HEK293 (cell line): ENCODE data around the gene ADCY10.

ENCODE experiments used
- CTCF ChIA-PET: fragments of 350-600 bp; formaldehyde crosslinking; extraction: SDS; loops from one replicate; lab custom pipeline; 2021; ENCODE audit warnings: antibody characterized with exemption; lab: Yijun Ruan, JAX
- POLR2A ChIA-PET: fragments of 300-600 bp; formaldehyde crosslinking; extraction: SDS; loops from one replicate; lab custom pipeline; 2020; ENCODE audit warnings: antibody characterized with exemption, inconsistent platforms; lab: Yijun Ruan, JAX
- H3K27ac ChIP-seq: fragments of 200-500 bp; sonication (Bioruptor generic); 2 replicates; pipeline ENCODE4 v1.5.1; 2014; ENCODE audit warnings: low read depth, low read length, control low read depth, inconsistent platforms; ENCODE audit errors: extremely low read depth
- H3K36me3 ChIP-seq, 2 experiments: fragments of 200-500 bp in 1 of 2; sonication (Bioruptor generic) in 1 of 2; 1 replicate in 1 of 2; 2 replicates in 1 of 2; pipeline ENCODE4 v1.5.1; 2014 to 2017; ENCODE audit warnings: inconsistent platforms in 2 of 2, low read length in 2 of 2; ENCODE audit not compliant: control insufficient read depth in 2 of 2, insufficient read depth in 1 of 2
- H3K4me1 ChIP-seq: fragments of 200-500 bp; sonication (Bioruptor generic); 2 replicates; pipeline ENCODE4 v1.5.1; 2014; ENCODE audit warnings: mild to moderate bottlenecking, low read length, inconsistent platforms; ENCODE audit not compliant: control insufficient read depth, insufficient read depth
- H3K4me3 ChIP-seq: 2 replicates; pipeline ENCODE4 v1.5.1; 2011; ENCODE audit warnings: low read depth, mild to moderate bottlenecking, control low read depth, low read length, moderate library complexity
- H3K9me3 ChIP-seq: fragments of 200-500 bp; sonication (Bioruptor generic); 2 replicates; pipeline ENCODE4 v1.5.1; 2014; ENCODE audit warnings: low read depth, low read length, inconsistent platforms; ENCODE audit not compliant: control insufficient read depth, insufficient read depth
- BCL11B ChIP-seq: fragments of 450-650 bp; formaldehyde crosslinking; IDR thresholded peaks from 2 replicates; pipeline ENCODE4 v1.5.1; 2016; ENCODE audit warnings: low read depth, missing biosample characterization, missing genetic modification characterization
- EGR2 ChIP-seq: fragments of 450-650 bp; formaldehyde crosslinking; IDR thresholded peaks from 2 replicates; pipeline ENCODE4 v1.5.1; 2016; ENCODE audit warnings: low read depth, missing biosample characterization, missing genetic modification characterization
- FEZF1 ChIP-seq: fragments of 450-650 bp; formaldehyde crosslinking; IDR thresholded peaks from 2 replicates; pipeline ENCODE4 v1.5.1; 2016; ENCODE audit warnings: missing biosample characterization, missing genetic modification characterization
- GFI1B ChIP-seq: fragments of 450-650 bp; formaldehyde crosslinking; IDR thresholded peaks from 2 replicates; pipeline ENCODE4 v1.5.1; 2016; ENCODE audit warnings: missing biosample characterization, missing genetic modification characterization
- GLI2 ChIP-seq: fragments of 450-650 bp; formaldehyde crosslinking; IDR thresholded peaks from 2 replicates; pipeline ENCODE4; 2017; ENCODE audit warnings: missing biosample characterization, missing genetic modification characterization, low read depth, borderline replicate concordance
- KLF1 ChIP-seq: fragments of 450-650 bp; formaldehyde crosslinking; IDR thresholded peaks from 2 replicates; pipeline ENCODE4 v1.5.1; 2016; ENCODE audit warnings: missing biosample characterization, missing genetic modification characterization
- MYNN ChIP-seq: fragments of 450-650 bp; formaldehyde crosslinking; IDR thresholded peaks from 2 replicates; pipeline ENCODE4 v1.5.1; 2016; ENCODE audit warnings: missing biosample characterization, missing genetic modification characterization, borderline replicate concordance
- OSR2 ChIP-seq: fragments of 450-650 bp; formaldehyde crosslinking; IDR thresholded peaks from 2 replicates; pipeline ENCODE4 v1.5.1; 2016; ENCODE audit warnings: missing biosample characterization, missing genetic modification characterization
- OVOL3 ChIP-seq: fragments of 450-650 bp; formaldehyde crosslinking; IDR thresholded peaks from 2 replicates; pipeline ENCODE4 v1.5.1; 2016; ENCODE audit warnings: missing biosample characterization, missing genetic modification characterization
- PRDM6 ChIP-seq: fragments of 450-650 bp; formaldehyde crosslinking; IDR thresholded peaks from 2 replicates; pipeline ENCODE4 v1.5.1; 2017; ENCODE audit warnings: missing biosample characterization, missing genetic modification characterization
- SP3 ChIP-seq: fragments of 450-650 bp; formaldehyde crosslinking; IDR thresholded peaks from 2 replicates; pipeline ENCODE4 v1.5.1; 2016; ENCODE audit warnings: missing biosample characterization, missing genetic modification characterization
- YY2 ChIP-seq: fragments of 450-650 bp; formaldehyde crosslinking; IDR thresholded peaks from 2 replicates; pipeline ENCODE4 v1.5.1; 2016; ENCODE audit warnings: missing biosample characterization, missing genetic modification characterization
- ZBTB17 ChIP-seq: fragments of 450-650 bp; formaldehyde crosslinking; IDR thresholded peaks from 2 replicates; pipeline ENCODE4 v1.5.1; 2016; ENCODE audit warnings: missing biosample characterization, missing genetic modification characterization
- ZIC2 ChIP-seq: fragments of 450-650 bp; formaldehyde crosslinking; IDR thresholded peaks from 2 replicates; pipeline ENCODE4 v1.5.1; 2016; ENCODE audit warnings: missing biosample characterization, missing genetic modification characterization
- ZNF121 ChIP-seq: fragments of 450-650 bp; formaldehyde crosslinking; IDR thresholded peaks from 2 replicates; pipeline ENCODE4 v1.5.1; 2016; ENCODE audit warnings: missing biosample characterization, missing genetic modification characterization
- ZNF2 ChIP-seq: fragments of 450-650 bp; formaldehyde crosslinking; IDR thresholded peaks from 2 replicates; pipeline ENCODE4 v1.5.1; 2016; ENCODE audit warnings: missing biosample characterization, missing genetic modification characterization
- ZNF23 ChIP-seq: fragments of 450-650 bp; formaldehyde crosslinking; IDR thresholded peaks from 2 replicates; pipeline ENCODE4 v1.5.1; 2016; ENCODE audit warnings: missing biosample characterization, missing genetic modification characterization, borderline replicate concordance
- ZNF24 ChIP-seq: fragments of 450-650 bp; formaldehyde crosslinking; IDR thresholded peaks from 2 replicates; pipeline ENCODE4 v1.5.1; 2016; ENCODE audit warnings: missing biosample characterization, missing genetic modification characterization
- ZNF335 ChIP-seq: fragments of 450-650 bp; formaldehyde crosslinking; conservative IDR thresholded peaks from 2 replicates; pipeline ENCODE4 v1.5.1; 2016; ENCODE audit warnings: missing biosample characterization, missing genetic modification characterization
- ZNF366 ChIP-seq: fragments of 450-650 bp; formaldehyde crosslinking; conservative IDR thresholded peaks from 2 replicates; pipeline ENCODE4 v1.5.1; 2016; ENCODE audit warnings: missing biosample characterization, missing genetic modification characterization
- ZNF433 ChIP-seq: fragments of 450-650 bp; formaldehyde crosslinking; IDR thresholded peaks from 2 replicates; pipeline ENCODE4 v1.5.1; 2016; ENCODE audit warnings: missing biosample characterization, missing genetic modification characterization, low read depth
- ZNF449 ChIP-seq: fragments of 450-650 bp; formaldehyde crosslinking; IDR thresholded peaks from 2 replicates; pipeline ENCODE4 v1.5.1; 2017; ENCODE audit warnings: missing biosample characterization, mild to moderate bottlenecking, missing genetic modification characterization, moderate library complexity
- ZNF521 ChIP-seq: fragments of 450-650 bp; formaldehyde crosslinking; IDR thresholded peaks from 2 replicates; pipeline ENCODE4 v1.5.1; 2017; ENCODE audit warnings: missing biosample characterization, mild to moderate bottlenecking, missing genetic modification characterization
- ZNF585B ChIP-seq: fragments of 450-650 bp; formaldehyde crosslinking; IDR thresholded peaks from 2 replicates; pipeline ENCODE4 v1.5.1; 2016; ENCODE audit warnings: missing biosample characterization, missing genetic modification characterization
- ZNF639 ChIP-seq: fragments of 450-650 bp; formaldehyde crosslinking; IDR thresholded peaks from 2 replicates; pipeline ENCODE4 v1.5.1; 2016; ENCODE audit warnings: missing biosample characterization, missing genetic modification characterization
- ZNF654 ChIP-seq: fragments of 450-650 bp; formaldehyde crosslinking; IDR thresholded peaks from 2 replicates; pipeline ENCODE4 v1.5.1; 2016; ENCODE audit warnings: low read depth, missing biosample characterization, missing genetic modification characterization
- ZNF76 ChIP-seq: fragments of 450-650 bp; formaldehyde crosslinking; IDR thresholded peaks from 2 replicates; pipeline ENCODE4; 2016; ENCODE audit warnings: low read depth, missing biosample characterization, missing genetic modification characterization, borderline replicate concordance
- ZNF792 ChIP-seq: fragments of 450-650 bp; formaldehyde crosslinking; IDR thresholded peaks from 2 replicates; pipeline ENCODE4 v1.5.1; 2016; ENCODE audit warnings: missing biosample characterization, missing genetic modification characterization
- ZSCAN16 ChIP-seq: fragments of 450-650 bp; formaldehyde crosslinking; IDR thresholded peaks from 2 replicates; pipeline ENCODE4 v1.5.1; 2016; ENCODE audit warnings: missing biosample characterization, missing genetic modification characterization
- ZSCAN30 ChIP-seq: fragments of 450-650 bp; IDR thresholded peaks from 2 replicates; pipeline ENCODE4 v1.5.1; 2018; ENCODE audit warnings: missing biosample characterization, mild to moderate bottlenecking, missing genetic modification characterization, moderate library complexity
- TF ChIP-seq, protein P1 (sequence below): fragments of 450-650 bp; formaldehyde crosslinking; IDR thresholded peaks from 2 replicates; pipeline ENCODE4 v1.5.1; 2017; ENCODE audit warnings: missing biosample characterization, missing genetic modification characterization

The ADCY10 gene

GRCh38 chr1:167937709-167938010 is 23.7 kb upstream of the ADCY10 start (continued):
- 0 out of 2 replicates have a peak, but pooled peaks have one; percentile 8 for TF ChIP-seq ZBTB17 (tag by site-specific recombination)

DNA sequence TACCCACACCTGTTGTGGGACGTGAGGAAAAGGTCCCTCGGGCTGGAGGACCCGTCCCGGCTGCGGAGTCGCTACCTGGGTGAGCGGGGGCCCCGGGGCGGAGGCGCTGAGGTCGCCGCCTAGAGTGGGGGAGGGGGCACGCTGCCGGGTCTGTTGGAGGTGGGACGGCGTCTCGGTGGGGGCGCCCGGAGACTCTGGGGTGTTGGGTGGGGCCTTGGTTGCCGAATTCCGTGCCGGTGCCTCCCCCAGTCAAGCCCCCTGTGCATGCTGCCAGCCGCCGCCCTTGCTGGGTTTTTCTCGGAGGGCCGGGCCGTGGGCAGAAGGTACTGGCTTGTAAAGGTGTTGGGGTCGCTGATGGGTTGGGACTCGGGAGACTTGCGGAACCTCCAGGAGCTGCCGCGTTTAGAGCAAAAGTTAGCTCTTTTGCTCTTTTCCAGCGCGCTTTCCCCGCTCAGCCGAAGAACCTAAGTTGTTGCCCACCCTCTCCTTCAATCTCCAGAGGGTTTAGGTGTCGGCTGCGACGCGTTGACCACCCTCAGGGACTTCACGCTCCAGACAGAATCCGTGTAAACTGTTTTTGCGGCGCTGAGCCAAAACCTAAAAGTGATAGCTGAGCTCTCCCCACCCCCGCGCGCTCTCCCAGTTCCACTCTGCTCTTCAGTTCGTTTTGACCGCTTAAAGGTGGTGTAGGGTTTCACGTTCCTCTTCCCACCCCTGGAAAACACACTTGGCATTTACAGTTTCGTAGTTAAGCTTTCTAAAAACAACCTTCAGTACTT is 23.2 kb upstream of the ADCY10 start, which contains the start of gene MPC2:
Gene MPC2 (minus strand): TSS at position 143 of the 779 bp plus-strand sequence. CDS start 1,231 bp downstream, outside the sequence.
- peak within 1 kb of the TSS; percentile 88 for H3K27ac ChIP-seq
- H3K9me3 ChIP-seq: no peaks in the 10 kb centered on the region
- no peaks in the 10 kb centered on the region for H3K36me3 ChIP-seq
- peak within 1 kb of the TSS; percentile 92 for H3K4me3 ChIP-seq
- H3K4me1 ChIP-seq: no peaks in the 10 kb centered on the region; the same call in 1 of the 2 replicates
- CTCF ChIA-PET: interaction anchor here (0.6 to 2.3 kb wide), 4 partner anchors 13 to 145 kb away, joined by 3 to 10 read pairs (median 4); no protein-coding TSS in a partner anchor
- POLR2A ChIA-PET: interaction anchor here (0.6 to 3.4 kb wide), 8 partner anchors 10 to 481 kb away, joined by 3 to 37 read pairs (median 8); partner anchors contain the start of gene ADCY10
- TF ChIP-seq ZNF121 (tag by site-specific recombination) (no peak), ZNF2 (tag by site-specific recombination) (no peak), ZSCAN16 (peak; percentile 51; the same call in 1 of the 2 replicates), GFI1B (0 out of 2 replicates have a peak, but pooled peaks have one; percentile 16), ZNF433 (tag by site-specific recombination) (no peak), GLI2 (no peak), FEZF1 (tag by site-specific recombination) (peak; percentile 80), OSR2 (tag by site-specific recombination) (no peak), OVOL3 (tag by site-specific recombination) (peak; percentile 21; the same call in 1 of the 2 replicates), SP3 (tag by site-specific recombination) (no peak), ZNF24 (tag by site-specific recombination) (0 out of 2 replicates have a peak, but pooled peaks have one; percentile 26), ZNF449 (0 out of 2 replicates have a peak, but pooled peaks have one; percentile 18), PRDM6 (tag by site-specific recombination) (no peak), EGR2 (tag by site-specific recombination) (peak; percentile 61), ZNF76 (no peak), ZNF792 (tag by site-specific recombination) (0 out of 2 replicates have a peak, but pooled peaks have one; percentile 43), ZNF23 (no peak), ZNF654 (no peak), KLF1 (tag by site-specific recombination) (peak; percentile 69), ZNF639 (peak; percentile 20; the same call in 1 of the 2 replicates), ZNF521 (tag by site-specific recombination) (no peak), ZNF366 (tag by site-specific recombination) (peak; percentile 83), ZNF585B (tag by site-specific recombination) (0 out of 2 replicates have a peak, but pooled peaks have one; percentile 19), ZNF335 (peak; percentile 86), MYNN (tag by site-specific recombination) (no peak; the same call in 1 of the 2 replicates), BCL11B (tag by site-specific recombination) (0 out of 2 replicates have a peak, but pooled peaks have one; percentile 15), ZIC2 (tag by site-specific recombination) (peak; percentile 9; the same call in 1 of the 2 replicates), ZSCAN30 (tag by site-specific recombination) (peak; percentile 10; the same call in 1 of the 2 replicates), YY2 (tag by site-specific recombination) (no peak)
- TF ChIP-seq, protein P1, sequence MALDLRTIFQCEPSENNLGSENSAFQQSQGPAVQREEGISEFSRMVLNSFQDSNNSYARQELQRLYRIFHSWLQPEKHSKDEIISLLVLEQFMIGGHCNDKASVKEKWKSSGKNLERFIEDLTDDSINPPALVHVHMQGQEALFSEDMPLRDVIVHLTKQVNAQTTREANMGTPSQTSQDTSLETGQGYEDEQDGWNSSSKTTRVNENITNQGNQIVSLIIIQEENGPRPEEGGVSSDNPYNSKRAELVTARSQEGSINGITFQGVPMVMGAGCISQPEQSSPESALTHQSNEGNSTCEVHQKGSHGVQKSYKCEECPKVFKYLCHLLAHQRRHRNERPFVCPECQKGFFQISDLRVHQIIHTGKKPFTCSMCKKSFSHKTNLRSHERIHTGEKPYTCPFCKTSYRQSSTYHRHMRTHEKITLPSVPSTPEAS (tag by site-specific recombination): peak; percentile 5; the same call in 1 of the 2 replicates
